IPS-20b (cell line): ENCODE measurements around the gene DAGLA.
A peak's percentile ranks its signal among the peaks of the same experiment; 100 is the strongest.

Experiments used
- H3K27ac ChIP-seq: one replicate; pipeline ENCODE4 v1.5.1; 2013; ENCODE audit warnings: low read length
- H3K27me3 ChIP-seq: 2 replicates; pipeline ENCODE4 v1.6.1; 2013; ENCODE audit warnings: mild to moderate bottlenecking, low read length, inconsistent platforms; ENCODE audit not compliant: insufficient read depth
- H3K36me3 ChIP-seq: 2 replicates; pipeline ENCODE4 v1.6.1; 2013; ENCODE audit warnings: low read depth, mild to moderate bottlenecking, inconsistent platforms, low read length, moderate library complexity; ENCODE audit not compliant: insufficient read depth
- H3K4me1 ChIP-seq: 2 replicates; pipeline ENCODE4 v1.6.1; 2013; ENCODE audit warnings: mild to moderate bottlenecking, control low read depth, inconsistent platforms, low read length, moderate library complexity; ENCODE audit not compliant: insufficient read depth
- H3K4me3 ChIP-seq: 2 replicates; pipeline ENCODE4 v1.5.1; 2013; ENCODE audit warnings: mild to moderate bottlenecking, low read length, inconsistent platforms
- H3K9ac ChIP-seq: 2 replicates; pipeline ENCODE4 v1.6.1; 2013; ENCODE audit warnings: low read depth, mild to moderate bottlenecking, inconsistent platforms, low read length, moderate library complexity
- H3K9me3 ChIP-seq: 2 replicates; pipeline ENCODE4 v1.6.1; 2013; ENCODE audit warnings: mild to moderate bottlenecking, low read depth, low read length, inconsistent platforms; ENCODE audit not compliant: insufficient read depth

The DAGLA gene

GRCh38 chr11:61694946-61695706 is 14.9 kb downstream of the DAGLA start:
- Histone ChIP-seq H3K36me3 (no peaks in the 10 kb centered on the region), H3K27ac (no peak overlapping the region), H3K4me3 (no peak overlapping the region), H3K9me3 (no peaks in the 10 kb centered on the region), H3K27me3 (no peaks in the 10 kb centered on the region), H3K4me1 (peaks cover 23% of the 10 kb centered on the region; the same call in 1 of the 2 replicates), H3K9ac (peak overlapping the region; percentile 7; the same call in 1 of the 2 replicates)

- Histone ChIP-seq H3K9ac (no peak overlapping the region), H3K36me3 (no peaks in the 10 kb centered on the region), H3K4me3 (no peak overlapping the region), H3K4me1 (peaks cover 23% of the 10 kb centered on the region; the same call in 1 of the 2 replicates), H3K27ac (no peak overlapping the region), H3K9me3 (no peaks in the 10 kb centered on the region), H3K27me3 (no peaks in the 10 kb centered on the region)
Observed at GRCh38 chr11:61695917-61696316, 15.7 kb downstream of the DAGLA start.

- Histone ChIP-seq H3K9ac (no peak overlapping the region), H3K4me3 (no peak overlapping the region), H3K27me3 (no peaks in the 10 kb centered on the region), H3K27ac (no peak overlapping the region), H3K4me1 (peaks cover 25% of the 10 kb centered on the region; the same call in 1 of the 2 replicates), H3K9me3 (no peaks in the 10 kb centered on the region), H3K36me3 (no peaks in the 10 kb centered on the region)
Observed at GRCh38 chr11:61696602-61697001, 16.4 kb downstream of the DAGLA start.

- no peaks in the 10 kb centered on the region for H3K9me3 ChIP-seq
- H3K9ac ChIP-seq, result no peak overlapping the region
- no peak overlapping the region for H3K4me3 ChIP-seq
- H3K27me3 ChIP-seq, result no peaks in the 10 kb centered on the region
- H3K36me3 ChIP-seq, result no peaks in the 10 kb centered on the region
- H3K4me1 ChIP-seq, result peaks cover 27% of the 10 kb centered on the region; the same call in 1 of the 2 replicates
- H3K27ac ChIP-seq, result no peak overlapping the region
Observed at GRCh38 chr11:61697078-61697502, 16.9 kb downstream of the DAGLA start.

- Histone ChIP-seq H3K4me1 (peaks cover 27% of the 10 kb centered on the region; the same call in 1 of the 2 replicates), H3K36me3 (no peaks in the 10 kb centered on the region), H3K9ac (no peak overlapping the region), H3K27ac (no peak overlapping the region), H3K9me3 (no peaks in the 10 kb centered on the region), H3K4me3 (no peak overlapping the region), H3K27me3 (no peaks in the 10 kb centered on the region)
Observed at GRCh38 chr11:61697764-61698163, 17.6 kb downstream of the DAGLA start.

GRCh38 chr11:61698173-61698948 is 18.2 kb downstream of the DAGLA start:
- H3K9me3 ChIP-seq, result no peaks in the 10 kb centered on the region
- no peaks in the 10 kb centered on the region for H3K27me3 ChIP-seq
- H3K4me1 ChIP-seq, result peaks cover 27% of the 10 kb centered on the region; the same call in 1 of the 2 replicates
- no peak overlapping the region for H3K9ac ChIP-seq
- no peak overlapping the region for H3K4me3 ChIP-seq
- no peaks in the 10 kb centered on the region for H3K36me3 ChIP-seq
- no peak overlapping the region for H3K27ac ChIP-seq

- H3K36me3 ChIP-seq, result no peaks in the 10 kb centered on the region
- H3K27ac ChIP-seq, result no peak overlapping the region
- H3K9me3 ChIP-seq, result no peaks in the 10 kb centered on the region
- no peaks in the 10 kb centered on the region for H3K27me3 ChIP-seq
- H3K4me1 ChIP-seq, result peaks cover 17% of the 10 kb centered on the region; the same call in 1 of the 2 replicates
- no peak overlapping the region for H3K9ac ChIP-seq
- H3K4me3 ChIP-seq, result no peak overlapping the region
Observed at GRCh38 chr11:61699737-61700160, 19.6 kb downstream of the DAGLA start.

GRCh38 chr11:61700212-61700611 is 20.0 kb downstream of the DAGLA start:
- H3K4me1 ChIP-seq, result peaks cover 12% of the 10 kb centered on the region; the same call in 1 of the 2 replicates
- H3K27ac ChIP-seq, result no peak overlapping the region
- H3K36me3 ChIP-seq, result no peaks in the 10 kb centered on the region
- H3K9me3 ChIP-seq, result no peaks in the 10 kb centered on the region
- H3K27me3 ChIP-seq, result no peaks in the 10 kb centered on the region; the same call in 1 of the 2 replicates
- H3K4me3 ChIP-seq, result no peak overlapping the region
- no peak overlapping the region for H3K9ac ChIP-seq

GRCh38 chr11:61700720-61701119 is 20.5 kb downstream of the DAGLA start:
- no peaks in the 10 kb centered on the region for H3K9me3 ChIP-seq
- no peak overlapping the region for H3K4me3 ChIP-seq
- no peak overlapping the region for H3K27ac ChIP-seq
- H3K4me1 ChIP-seq, result peaks cover 8% of the 10 kb centered on the region; the same call in 1 of the 2 replicates
- no peaks in the 10 kb centered on the region for H3K36me3 ChIP-seq
- no peak overlapping the region for H3K9ac ChIP-seq
- H3K27me3 ChIP-seq, result no peaks in the 10 kb centered on the region; the same call in 1 of the 2 replicates

- Histone ChIP-seq H3K4me3 (no peak overlapping the region), H3K4me1 (0 out of 2 replicates have a peak, but pooled peaks cover 4% of the 10 kb centered on the region), H3K36me3 (no peaks in the 10 kb centered on the region), H3K27ac (no peak overlapping the region), H3K27me3 (no peaks in the 10 kb centered on the region; the same call in 1 of the 2 replicates), H3K9me3 (no peaks in the 10 kb centered on the region), H3K9ac (no peak overlapping the region)
Observed at GRCh38 chr11:61701242-61701886, 21.2 kb downstream of the DAGLA start.

GRCh38 chr11:61702701-61703312 is 22.6 kb downstream of the DAGLA start:
- Histone ChIP-seq H3K4me1 (0 out of 2 replicates have a peak, but pooled peaks cover 4% of the 10 kb centered on the region), H3K9ac (no peak overlapping the region), H3K4me3 (no peak overlapping the region), H3K27ac (no peak overlapping the region), H3K27me3 (no peaks in the 10 kb centered on the region; the same call in 1 of the 2 replicates), H3K36me3 (no peaks in the 10 kb centered on the region), H3K9me3 (no peaks in the 10 kb centered on the region)
